Naive thymus-derived CD4-positive, alpha-beta T cell (primary cell): ENCODE measurements around the gene ITPA. TPM values are rescaled to one million over a fixed set of nuclear protein-coding genes. Genes with fewer than 3 reads are reported as not detected.

ENCODE experiments used
- ATAC-seq: fragments of 150-1000 bp; cut with Tn5 transposase; 2 replicates; pipeline ENCODE4 v1.10.0; 2021; ENCODE audit warnings: mild to moderate bottlenecking, moderate library complexity
- CTCF ChIA-PET: fragments of 350-600 bp; sonication (Branson Sonifier 250); formaldehyde crosslinking; loops from one replicate; lab custom pipeline; 2021; ENCODE audit warnings: antibody characterized with exemption; lab: Charles Lee
- POLR2A ChIA-PET: fragments of 350-600 bp; sonication (Branson Sonifier 250); formaldehyde crosslinking; loops from one replicate; lab custom pipeline; 2021; ENCODE audit warnings: antibody characterized with exemption, inconsistent platforms; lab: Charles Lee
- DNase-seq, 9 donors: peaks; one replicate each; pipeline versions ENCODE4 v3.0.0 to v3.0.0-alpha.2; 2020 to 2022; ENCODE audit warnings: mixed read lengths in 1 of 9
- H3K27ac ChIP-seq: one replicate; pipeline ENCODE4 v1.7.0; 2013; ENCODE audit warnings: mild to moderate bottlenecking, low read depth, low read length, moderate library complexity
- H3K27me3 ChIP-seq, 2 donors: one replicate each; pipeline ENCODE4 v1.7.0; 2013; ENCODE audit warnings: low read length in 2 of 2, mild to moderate bottlenecking in 2 of 2, moderate library complexity in 2 of 2; ENCODE audit not compliant: control insufficient read depth in 2 of 2, insufficient read depth in 2 of 2
- H3K36me3 ChIP-seq, 3 experiments: 1 replicate in 2 of 3; 2 replicates in 1 of 3; pipeline ENCODE4 v1.7.0; 2013; ENCODE audit warnings: low read length in 3 of 3, mild to moderate bottlenecking in 3 of 3, moderate library complexity in 1 of 3; ENCODE audit not compliant: insufficient read depth in 3 of 3, control insufficient read depth in 2 of 3
- H3K4me1 ChIP-seq, 2 donors: one replicate each; pipeline ENCODE4 v1.7.0; 2013; ENCODE audit warnings: low read length in 2 of 2, mild to moderate bottlenecking in 2 of 2, moderate library complexity in 1 of 2; ENCODE audit not compliant: control insufficient read depth in 2 of 2, insufficient read depth in 2 of 2
- H3K4me3 ChIP-seq: 2 replicates; pipeline ENCODE4 v1.7.0; 2013; ENCODE audit warnings: mild to moderate bottlenecking, low read length
- H3K9me3 ChIP-seq, 3 experiments: 1 replicate in 2 of 3; 2 replicates in 1 of 3; pipeline ENCODE4 v1.7.0; 2013; ENCODE audit warnings: low read length in 3 of 3; ENCODE audit not compliant: control insufficient read depth in 2 of 3
- H3K27ac Mint-ChIP-seq, 9 donors: one replicate each; pipeline ENCODE4 v1.8.0; 2020 to 2022; ENCODE audit warnings: mixed read lengths in 9 of 9, mild to moderate bottlenecking in 8 of 9, moderate library complexity in 5 of 9, inconsistent platforms in 2 of 9
- H3K27me3 Mint-ChIP-seq, 5 donors: one replicate each; pipeline ENCODE4 v1.8.0; 2021 to 2022; ENCODE audit warnings: mixed read lengths in 5 of 5, mild to moderate bottlenecking in 1 of 5
- H3K36me3 Mint-ChIP-seq, 5 donors: one replicate each; pipeline ENCODE4 v1.8.0; 2020 to 2022; ENCODE audit warnings: mixed read lengths in 5 of 5, mild to moderate bottlenecking in 3 of 5, inconsistent platforms in 1 of 5
- H3K4me1 Mint-ChIP-seq, 7 donors: one replicate each; pipeline ENCODE4 v1.8.0; 2020 to 2022; ENCODE audit warnings: mixed read lengths in 7 of 7, mild to moderate bottlenecking in 3 of 7, inconsistent platforms in 1 of 7
- H3K4me3 Mint-ChIP-seq, 10 donors: one replicate each; pipeline ENCODE4 v1.8.0; 2020 to 2022; ENCODE audit warnings: mild to moderate bottlenecking in 10 of 10, mixed read lengths in 10 of 10, moderate library complexity in 6 of 10, inconsistent platforms in 2 of 10
- H3K9me3 Mint-ChIP-seq, 11 donors: one replicate each; pipeline ENCODE4 v1.8.0; 2020 to 2022; ENCODE audit warnings: mixed read lengths in 11 of 11, mild to moderate bottlenecking in 4 of 11, inconsistent platforms in 1 of 11, moderate library complexity in 1 of 11
- intact Hi-C, 2 donors: fragments of 100-400 bp; cut with micrococcal nuclease; formaldehyde crosslinking; loops; one replicate each; pipeline ENCODE4 v1.15.1; 2023
- polyA plus RNA-seq, 2 donors: library from polyadenylated mRNA; unstranded; fragments of 300-500 nt; fragmentation: Illumina TruSeq; gene quantifications; one replicate each; pipeline ENCODE4 v1.2.3, GENCODE V29; 2021
- total RNA-seq, 6 experiments: library from RNA in 5 of 6; stranded (reverse) in 5 of 6; gene quantifications; 1 replicate in 5 of 6; 2 replicates in 1 of 6; pipeline ENCODE4 v1.2.3 and lab custom pipeline; 2021 to 2026

ITPA gene
- total and polyA plus RNA-seq, 7 experiments from 2014 or later = 37.7 to 71.2 (median 44.4) TPM

GRCh38 chr20:3248993-3249347 is 39.7 kb downstream of the ITPA start:
- DNase-seq = no peak
- no peak overlapping the region for H3K4me3 ChIP-seq
- Mint-ChIP-seq H3K27me3 (peaks cover 20 to 44% (median 27%) of the 10 kb centered on the region in 5 donors), H3K27ac (no peak overlapping the region), H3K9me3 (no peaks in the 10 kb centered on the region), H3K36me3 (peaks cover 0 to 15% (median 5%) of the 10 kb centered on the region in 5 donors), H3K4me1 (peaks cover 0 to 4% (median 0%) of the 10 kb centered on the region in 7 donors), H3K4me3 (peak overlapping the region in 7 of 10 donors; percentile 38 to 71 (median 63))
- ChIA-PET POLR2A (no interaction called here), CTCF (interaction anchor here (0.6 kb wide), 1 partner anchor 134 kb away, joined by 3 read pairs; no protein-coding TSS in a partner anchor)
- ATAC-seq = peak; percentile 24
- peaks cover 0 to 6% of the 10 kb centered on the region in 2 donors for H3K27me3 ChIP-seq
- intact Hi-C loops = no loop called here
- peaks cover 0 to 7% of the 10 kb centered on the region in 2 donors for H3K4me1 ChIP-seq
- H3K27ac ChIP-seq = no peak overlapping the region
- no peaks in the 10 kb centered on the region for H3K36me3 ChIP-seq
- H3K9me3 ChIP-seq = no peaks in the 10 kb centered on the region

- H3K9me3 ChIP-seq = no peaks in the 10 kb centered on the region
- H3K27ac ChIP-seq = no peak overlapping the region
- H3K36me3 ChIP-seq = peaks cover 0 to 4% (median 0%) of the 10 kb centered on the region in 3 experiments
- no peak for ATAC-seq
- H3K4me1 ChIP-seq = peaks cover 0 to 7% of the 10 kb centered on the region in 2 donors
- Mint-ChIP-seq H3K27me3 (peaks cover 20 to 35% (median 23%) of the 10 kb centered on the region in 5 donors), H3K4me3 (peak overlapping the region in 2 of 10 donors; percentile 15 to 43), H3K27ac (no peak overlapping the region), H3K4me1 (peaks cover 0 to 3% (median 0%) of the 10 kb centered on the region in 7 donors), H3K36me3 (peaks cover 0 to 22% (median 9%) of the 10 kb centered on the region in 5 donors), H3K9me3 (no peaks in the 10 kb centered on the region)
- H3K4me3 ChIP-seq = no peak overlapping the region
- intact Hi-C loops = no loop called here
- CTCF ChIA-PET = interaction anchor here (0.6 kb wide), 1 partner anchor 576 kb away, joined by 3 read pairs; no protein-coding TSS in a partner anchor
- POLR2A ChIA-PET = no interaction called here
- no peak for DNase-seq
- H3K27me3 ChIP-seq = peaks cover 0 to 6% of the 10 kb centered on the region in 2 donors
Observed at GRCh38 chr20:3250091-3250504, 40.8 kb downstream of the ITPA start.

GRCh38 chr20:3251806-3252205 is 42.5 kb downstream of the ITPA start:
- Histone ChIP-seq H3K4me3 (no peak overlapping the region), H3K27ac (no peak overlapping the region), H3K36me3 (peaks cover 0 to 10% (median 5%) of the 10 kb centered on the region in 3 experiments), H3K4me1 (peaks cover 0 to 7% of the 10 kb centered on the region in 2 donors), H3K27me3 (peaks cover 0 to 6% of the 10 kb centered on the region in 2 donors), H3K9me3 (no peaks in the 10 kb centered on the region)
- peaks cover 16 to 27% (median 23%) of the 10 kb centered on the region in 5 donors for H3K27me3 Mint-ChIP-seq
- peaks cover 0 to 37% (median 19%) of the 10 kb centered on the region in 5 donors for H3K36me3 Mint-ChIP-seq
- H3K9me3 Mint-ChIP-seq = no peaks in the 10 kb centered on the region
- intact Hi-C loops = no loop called here
- ATAC-seq = no peak
- peaks cover 0 to 3% (median 0%) of the 10 kb centered on the region in 7 donors for H3K4me1 Mint-ChIP-seq
- DNase-seq = no peak
- ChIA-PET POLR2A (no interaction called here), CTCF (no interaction called here)
- no peak overlapping the region for H3K27ac Mint-ChIP-seq
- no peak overlapping the region for H3K4me3 Mint-ChIP-seq

GRCh38 chr20:3255728-3256127 is 46.4 kb downstream of the ITPA start:
- DNase-seq (no peak), ATAC-seq (no peak)
- peaks cover 0 to 8% (median 0%) of the 10 kb centered on the region in 5 donors for H3K27me3 Mint-ChIP-seq
- H3K4me1 Mint-ChIP-seq = no peaks in the 10 kb centered on the region
- H3K4me1 ChIP-seq = no peaks in the 10 kb centered on the region
- CTCF ChIA-PET = no interaction called here
- no peak overlapping the region for H3K4me3 ChIP-seq
- no peak overlapping the region for H3K27ac Mint-ChIP-seq
- intact Hi-C loops = no loop called here
- POLR2A ChIA-PET = no interaction called here
- no peaks in the 10 kb centered on the region for H3K9me3 ChIP-seq
- H3K9me3 Mint-ChIP-seq = no peaks in the 10 kb centered on the region
- no peak overlapping the region for H3K4me3 Mint-ChIP-seq
- no peaks in the 10 kb centered on the region for H3K27me3 ChIP-seq
- H3K36me3 ChIP-seq = peaks cover 0 to 10% (median 5%) of the 10 kb centered on the region in 3 experiments
- no peak overlapping the region for H3K27ac ChIP-seq
- peaks cover 0 to 57% (median 28%) of the 10 kb centered on the region in 5 donors for H3K36me3 Mint-ChIP-seq

- ChIA-PET POLR2A (no interaction called here), CTCF (no interaction called here)
- Mint-ChIP-seq H3K9me3 (no peaks in the 10 kb centered on the region), H3K4me3 (no peak overlapping the region), H3K4me1 (no peaks in the 10 kb centered on the region), H3K27me3 (no peaks in the 10 kb centered on the region), H3K36me3 (peaks cover 2 to 56% (median 27%) of the 10 kb centered on the region in 5 donors), H3K27ac (no peak overlapping the region)
- DNase-seq (no peak), ATAC-seq (no peak)
- Histone ChIP-seq H3K27ac (no peak overlapping the region), H3K4me3 (no peak overlapping the region), H3K36me3 (peaks cover 0 to 10% (median 5%) of the 10 kb centered on the region in 3 experiments), H3K9me3 (no peaks in the 10 kb centered on the region), H3K27me3 (no peaks in the 10 kb centered on the region), H3K4me1 (no peaks in the 10 kb centered on the region)
- intact Hi-C loops = no loop called here
Observed at GRCh38 chr20:3258429-3258828, 49.1 kb downstream of the ITPA start.

GRCh38 chr20:3262566-3262965 is 53.3 kb downstream of the ITPA start:
- H3K27ac Mint-ChIP-seq = no peak overlapping the region
- intact Hi-C loops = no loop called here
- DNase-seq (no peak), ATAC-seq (no peak)
- no peak overlapping the region for H3K27ac ChIP-seq
- peaks cover 0 to 47% (median 14%) of the 10 kb centered on the region in 5 donors for H3K36me3 Mint-ChIP-seq
- H3K9me3 Mint-ChIP-seq = no peaks in the 10 kb centered on the region
- H3K36me3 ChIP-seq = peaks cover 0 to 4% (median 0%) of the 10 kb centered on the region in 3 experiments
- H3K4me1 ChIP-seq = no peaks in the 10 kb centered on the region
- ChIA-PET CTCF (interaction anchor here (0.6 kb wide), 1 partner anchor 38 kb away, joined by 3 read pairs; no protein-coding TSS in a partner anchor), POLR2A (interaction anchor here (0.6 kb wide), 1 partner anchor 112 kb away, joined by 5 read pairs; no protein-coding TSS in a partner anchor)
- no peak overlapping the region for H3K4me3 Mint-ChIP-seq
- H3K9me3 ChIP-seq = no peaks in the 10 kb centered on the region
- peaks cover 0 to 1% (median 0%) of the 10 kb centered on the region in 7 donors for H3K4me1 Mint-ChIP-seq
- no peaks in the 10 kb centered on the region for H3K27me3 ChIP-seq
- no peaks in the 10 kb centered on the region for H3K27me3 Mint-ChIP-seq
- H3K4me3 ChIP-seq = no peak overlapping the region

GRCh38 chr20:3270051-3270450 is 60.8 kb downstream of the ITPA start:
- Histone ChIP-seq H3K27me3 (no peaks in the 10 kb centered on the region), H3K4me3 (no peak overlapping the region), H3K36me3 (no peaks in the 10 kb centered on the region), H3K27ac (no peak overlapping the region), H3K4me1 (no peaks in the 10 kb centered on the region), H3K9me3 (no peaks in the 10 kb centered on the region)
- no peak for ATAC-seq
- intact Hi-C loops = no loop called here
- ChIA-PET POLR2A (no interaction called here), CTCF (no interaction called here)
- H3K27ac Mint-ChIP-seq = no peak overlapping the region
- H3K4me3 Mint-ChIP-seq = no peak overlapping the region
- no peak for DNase-seq
- H3K4me1 Mint-ChIP-seq = no peaks in the 10 kb centered on the region
- no peaks in the 10 kb centered on the region for H3K27me3 Mint-ChIP-seq
- no peaks in the 10 kb centered on the region for H3K9me3 Mint-ChIP-seq
- H3K36me3 Mint-ChIP-seq = peaks cover 0 to 33% (median 4%) of the 10 kb centered on the region in 5 donors
